GM21390 (cell line): ENCODE measurements around the gene FOXJ1.

ENCODE experiments used
- ATAC-seq: cut with Tn5 transposase; IDR thresholded peaks from one replicate; pipeline ENCODE4 v1.9.1; 2021; ENCODE audit not compliant: unreplicated experiment

Gene FOXJ1

DNA sequence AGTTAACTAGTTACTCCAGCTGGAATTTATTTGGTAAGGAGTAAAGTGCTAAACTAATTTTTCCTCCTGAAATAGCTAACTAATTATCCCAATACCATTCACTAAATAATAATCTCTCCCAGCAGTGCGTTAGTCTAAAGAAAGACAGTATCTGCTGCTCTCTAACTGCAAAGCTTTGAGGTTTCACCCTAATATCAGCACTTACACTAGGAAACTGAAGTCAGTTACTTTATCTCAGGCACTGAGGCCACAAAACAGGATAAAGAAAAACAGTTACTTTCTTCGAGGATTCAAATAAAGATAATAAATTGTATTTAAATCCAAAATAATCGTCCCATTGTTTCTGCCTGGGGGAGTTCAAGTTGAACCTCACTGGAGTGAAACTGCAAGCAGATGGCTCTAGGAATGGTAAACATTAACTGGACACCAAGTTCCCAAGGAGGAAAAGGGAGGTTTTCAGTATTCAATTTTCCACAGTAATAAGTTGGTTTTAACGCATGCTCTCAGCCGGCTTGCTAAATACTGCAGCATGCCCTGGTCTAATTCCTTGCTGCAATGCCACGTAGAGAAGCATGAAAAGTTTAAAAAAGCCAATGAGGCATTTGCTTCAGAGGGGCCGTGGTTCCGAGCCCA is 20.0 kb upstream of the FOXJ1 start:
- no peak for ATAC-seq

- ATAC-seq: no peak
Observed at GRCh38 chr17:76159157-76159556, 18.1 kb upstream of the FOXJ1 start.

DNA sequence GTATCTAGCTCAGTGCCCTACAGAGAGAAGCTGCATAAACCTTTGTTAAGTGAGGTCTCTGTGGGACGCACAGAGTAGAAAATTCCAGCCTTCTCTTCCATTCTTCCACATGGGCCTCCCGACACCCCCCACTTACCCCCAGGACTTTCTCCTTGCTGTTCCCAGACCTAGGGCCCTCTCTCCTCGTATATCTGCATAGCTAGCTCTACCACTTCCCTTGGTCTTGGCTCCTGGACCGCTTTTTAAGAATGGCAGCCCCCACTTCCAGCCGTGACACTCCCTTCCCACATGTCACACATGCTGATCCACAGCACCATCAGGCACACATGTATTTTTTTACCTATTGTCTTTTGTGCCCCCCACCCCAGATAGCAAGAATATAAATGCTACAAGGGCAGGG is 16.7 kb upstream of the FOXJ1 start:
- no peak for ATAC-seq

DNA sequence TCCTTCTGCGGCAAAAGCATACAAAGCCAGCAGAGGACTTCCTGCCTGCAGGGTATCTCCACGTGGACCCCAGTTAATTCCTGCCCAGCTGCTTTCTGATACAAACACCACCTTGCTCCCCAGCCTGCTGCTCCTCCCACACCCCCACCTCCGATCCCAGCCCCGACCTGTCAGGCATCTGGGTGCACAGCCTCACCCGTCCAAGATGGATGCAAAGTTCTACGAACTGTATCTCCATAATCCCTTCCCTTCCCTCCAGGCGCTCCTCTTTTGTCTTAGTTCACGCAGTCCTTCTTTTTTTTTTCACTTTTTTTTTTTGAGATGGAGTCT is 15.6 kb upstream of the FOXJ1 start:
- no peak for ATAC-seq

DNA sequence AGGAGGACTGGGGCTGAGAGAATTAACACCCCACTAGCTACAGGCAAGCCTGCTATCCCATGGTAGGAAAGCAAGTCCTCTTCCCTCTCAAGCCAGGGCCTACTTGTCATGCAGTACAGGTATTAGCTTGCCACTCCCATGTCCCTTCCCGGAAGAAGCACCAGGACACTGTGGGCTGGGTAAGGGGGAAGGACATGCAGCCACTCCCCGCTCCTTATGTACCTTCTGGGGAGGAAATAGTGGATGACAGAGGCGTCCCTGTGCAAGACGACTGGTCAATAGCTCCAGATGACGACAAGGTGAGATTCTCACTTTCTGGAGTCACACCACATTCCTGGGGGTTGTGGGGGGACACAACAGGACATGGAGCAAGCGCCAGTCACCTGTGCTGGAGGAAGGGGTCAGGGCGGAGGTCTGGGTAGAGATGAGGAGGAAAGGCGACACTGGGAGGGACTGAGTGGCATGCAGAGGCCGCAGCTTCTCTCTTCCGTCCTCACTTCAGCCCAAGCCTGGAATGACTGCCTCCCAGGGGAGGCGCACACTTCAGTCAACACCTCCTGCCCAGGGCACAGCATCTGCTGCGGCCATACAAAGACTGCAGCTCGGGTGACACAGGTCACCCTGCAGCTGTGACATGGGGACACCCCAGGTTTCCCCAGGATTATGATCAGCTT is 15.1 kb upstream of the FOXJ1 start:
- ATAC-seq: no peak

DNA sequence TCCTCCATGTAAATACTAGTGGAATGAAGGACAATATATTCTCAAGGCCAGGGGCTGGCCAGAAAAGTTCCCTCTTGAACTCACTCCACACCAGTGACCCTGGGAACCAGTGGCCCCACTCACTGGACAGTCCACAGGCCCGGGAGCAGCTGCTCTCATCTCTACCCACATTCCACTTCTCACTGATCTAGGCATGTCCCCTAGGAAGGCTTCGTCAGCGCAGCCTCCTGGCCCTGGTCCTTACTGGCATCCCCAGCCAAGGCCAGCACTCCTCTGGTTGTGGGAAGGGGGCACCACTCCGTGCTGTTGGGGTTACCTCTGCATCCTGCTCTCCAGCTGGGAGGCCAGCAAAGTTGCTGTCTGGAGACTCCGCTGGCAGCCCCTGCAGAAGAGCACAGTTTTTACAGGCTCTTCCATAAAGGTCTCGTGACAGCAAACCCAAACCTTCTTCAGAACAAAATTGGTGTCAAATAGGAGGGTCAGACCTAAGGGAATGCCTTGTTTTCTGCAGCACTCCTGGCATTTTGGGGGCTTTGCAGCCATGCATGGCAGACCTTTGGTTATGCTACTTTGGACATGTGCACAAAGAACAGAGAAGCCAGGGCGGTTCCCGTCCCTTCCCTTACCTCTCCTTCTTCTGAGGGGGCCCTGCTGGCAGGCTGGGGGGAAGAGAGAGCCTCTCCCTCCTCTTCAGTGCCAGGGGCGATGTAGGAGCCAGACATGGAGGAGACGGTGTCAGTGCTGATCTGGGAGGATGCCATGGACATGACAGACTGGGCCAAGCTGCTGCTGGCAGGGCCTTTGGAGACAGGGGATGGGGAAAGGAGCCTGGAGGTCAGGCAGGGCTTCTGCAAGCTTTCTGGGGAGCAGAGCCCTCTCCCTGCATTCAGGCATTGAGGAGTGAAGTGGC is 14.1 kb upstream of the FOXJ1 start:
- no peak for ATAC-seq

- ATAC-seq: no peak
Observed at GRCh38 chr17:76154292-76154691, 13.2 kb upstream of the FOXJ1 start.

DNA sequence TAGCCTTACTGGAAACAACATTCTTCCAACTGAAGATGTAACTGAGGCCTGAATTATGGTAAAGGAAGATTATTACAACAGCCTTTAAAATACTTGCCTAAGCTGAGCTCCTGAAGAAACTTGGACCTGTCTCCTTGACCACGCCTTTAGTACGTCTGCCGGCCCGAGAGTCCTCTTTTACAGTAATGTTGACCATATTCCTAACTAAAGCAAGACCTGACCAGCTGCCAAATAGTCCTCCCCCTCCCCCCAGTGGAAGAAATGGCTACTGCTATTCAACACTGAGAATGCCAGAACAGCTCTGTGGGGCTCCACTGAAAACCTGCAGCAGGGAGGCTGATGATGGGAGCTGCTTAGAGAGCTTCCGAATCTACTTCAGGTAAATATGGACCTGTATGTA is 12.6 kb upstream of the FOXJ1 start:
- ATAC-seq: no peak

GRCh38 chr17:76153202-76153601 is 12.2 kb upstream of the FOXJ1 start:
- no peak for ATAC-seq

DNA sequence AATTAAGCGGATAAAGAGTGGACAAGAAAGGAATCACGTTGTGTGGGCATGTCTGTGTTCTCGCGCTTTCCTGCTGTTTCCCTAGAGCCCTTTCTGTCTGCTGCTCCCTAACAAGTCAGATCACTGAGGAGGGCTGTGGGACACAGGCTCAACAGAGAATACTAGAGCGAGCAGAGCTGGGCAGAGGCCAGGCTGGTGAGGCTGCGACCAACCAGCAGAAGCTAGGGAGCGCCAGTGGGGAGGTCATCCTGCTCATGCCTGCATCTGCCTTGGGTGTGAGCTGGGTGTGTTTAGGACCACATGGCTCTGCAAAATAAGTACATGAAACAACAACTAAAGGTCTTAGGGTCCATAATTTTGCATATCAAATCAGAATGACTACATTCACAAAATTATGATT is 11.5 kb upstream of the FOXJ1 start:
- ATAC-seq: no peak

DNA sequence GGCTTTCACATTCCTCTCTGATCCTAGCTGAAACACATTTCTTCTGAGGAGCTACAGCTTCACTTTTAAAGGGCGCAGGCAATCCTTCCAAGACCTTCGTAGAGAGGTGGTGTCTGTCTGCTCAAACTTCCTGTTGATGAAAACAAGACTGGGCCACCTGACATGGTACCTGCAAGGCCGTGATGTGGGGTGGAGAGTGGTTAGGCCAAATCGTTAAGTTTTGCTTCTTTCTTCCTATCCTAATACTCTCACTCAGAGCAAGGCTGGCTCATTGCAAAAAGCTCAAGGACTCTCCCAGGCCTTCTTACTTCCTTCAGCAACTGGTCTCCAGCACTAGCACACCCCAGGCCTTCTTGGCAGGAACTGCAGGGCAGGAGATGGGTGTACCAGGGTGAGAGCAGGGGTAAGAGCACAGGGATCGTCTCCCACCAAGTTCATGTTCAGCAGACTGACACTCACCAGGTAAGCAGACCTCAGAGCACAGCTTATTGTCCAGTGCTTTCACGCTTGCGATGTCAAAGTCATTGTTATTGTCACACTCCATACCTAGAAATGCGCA is 10.9 kb upstream of the FOXJ1 start:
- ATAC-seq: no peak

GRCh38 chr17:76150712-76151622 is 9.9 kb upstream of the FOXJ1 start:
- no peak for ATAC-seq

DNA sequence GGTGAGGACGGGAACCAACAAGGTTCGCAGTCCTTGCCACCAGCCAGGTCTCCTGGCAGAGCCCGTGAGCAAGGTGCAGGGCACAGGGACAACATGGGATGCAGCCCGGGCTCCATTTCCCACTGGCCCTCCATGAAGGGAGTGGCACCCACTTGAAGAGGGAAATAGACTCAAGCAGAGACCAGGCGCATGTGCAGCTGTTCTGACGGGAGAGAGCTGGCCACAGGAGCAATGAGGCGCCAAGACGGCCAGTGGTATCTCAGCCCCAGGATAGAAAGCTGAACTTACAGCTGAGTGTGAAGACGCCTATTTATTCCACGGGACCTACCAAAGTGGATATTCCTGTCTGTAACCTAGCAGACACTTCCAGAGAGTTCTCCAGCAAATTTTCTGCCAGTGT is 8.2 kb upstream of the FOXJ1 start:
- ATAC-seq: no peak

- ATAC-seq: no peak
Observed at GRCh38 chr17:76148015-76148326, 6.9 kb upstream of the FOXJ1 start.

GRCh38 chr17:76147211-76148014 is 6.4 kb upstream of the FOXJ1 start:
- ATAC-seq: no peak

- ATAC-seq: no peak
Observed at GRCh38 chr17:76146053-76146851, 5.2 kb upstream of the FOXJ1 start.

GRCh38 chr17:76145231-76146052 is 4.4 kb upstream of the FOXJ1 start:
- ATAC-seq: no peak

DNA sequence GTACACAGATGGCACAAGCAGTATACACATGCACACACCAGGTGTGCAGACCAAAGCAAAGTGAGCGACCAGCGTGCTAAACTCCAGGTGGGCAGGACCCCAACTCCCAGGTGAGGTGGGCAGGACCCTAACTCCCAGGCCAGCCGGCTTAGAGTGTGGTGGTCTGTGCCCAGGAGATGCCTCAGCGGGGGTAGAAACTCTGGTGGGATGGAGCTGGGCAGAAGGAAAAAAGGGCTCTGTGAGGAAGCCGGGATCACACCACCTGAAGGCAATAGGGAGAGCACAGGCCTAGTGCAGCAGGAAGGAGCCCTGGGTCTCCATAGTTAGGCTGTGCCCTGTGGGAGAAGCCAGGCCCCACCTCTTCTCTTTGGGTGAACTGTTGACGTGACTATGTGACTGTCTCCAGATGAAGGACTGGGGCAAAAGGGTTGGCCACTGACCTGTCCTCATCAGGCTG is 1.6 kb upstream of the FOXJ1 start:
- ATAC-seq: no peak
